H1 (cell line): ENCODE results near the gene STAC2. TPM values are rescaled to one million over a fixed set of nuclear protein-coding genes. Genes with fewer than 3 reads are reported as not detected.

Source experiments
- CTCF ChIA-PET: fragments of 300-600 bp; sonication (Branson Sonifier 250); formaldehyde crosslinking; loops from one replicate; lab custom pipeline; 2021; ENCODE audit not compliant: partially characterized antibody; lab: Charles Lee
- POLR2A ChIA-PET: fragments of 300-600 bp; sonication (Branson Sonifier 250); formaldehyde crosslinking; loops from one replicate; lab custom pipeline; 2021; ENCODE audit warnings: inconsistent platforms; ENCODE audit not compliant: partially characterized antibody; lab: Charles Lee
- DNase-seq, 2 experiments: peaks; one replicate each; pipeline versions ENCODE4 v3.0.0 to v3.0.0-alpha.2; 2010 to 2022; ENCODE audit warnings: low spot score in 2 of 2, low read depth in 1 of 2, mixed read lengths in 1 of 2
- FAIRE-seq: peaks from 2 replicates; lab custom pipeline; 2011; peaks lifted over from hg19 to GRCh38; lab: Jason Lieb, UNC
- H2AFZ ChIP-seq: 2 replicates; pipeline ENCODE4 v1.8.1; 2012; ENCODE audit warnings: low read length, inconsistent platforms
- H2AK5ac ChIP-seq: 2 replicates; pipeline ENCODE4 v1.6.1; 2013; ENCODE audit warnings: low read depth, low read length
- H2BK120ac ChIP-seq: replicated peaks from 2 replicates; pipeline ENCODE3; 2013; ENCODE audit warnings: low read depth, low read length, inconsistent platforms
- H2BK12ac ChIP-seq: 2 replicates; pipeline ENCODE4 v1.6.1; 2013; ENCODE audit warnings: low read depth, low read length
- H2BK15ac ChIP-seq: 2 replicates; pipeline ENCODE4 v1.6.1; 2013; ENCODE audit warnings: low read length
- H2BK20ac ChIP-seq: 2 replicates; pipeline ENCODE4 v1.6.1; 2013; ENCODE audit warnings: low read length
- H2BK5ac ChIP-seq: 2 replicates; pipeline ENCODE4 v1.6.1; 2013; ENCODE audit warnings: low read depth, low read length
- H3K14ac ChIP-seq: 2 replicates; pipeline ENCODE4 v1.6.1; 2013; ENCODE audit warnings: inconsistent platforms; ENCODE audit not compliant: insufficient read length
- H3K18ac ChIP-seq: 2 replicates; pipeline ENCODE4 v1.6.1; 2013; ENCODE audit warnings: low read length; ENCODE audit errors: extremely low read depth
- H3K23ac ChIP-seq: 2 replicates; pipeline ENCODE4 v1.6.1; 2013; ENCODE audit warnings: inconsistent platforms; ENCODE audit not compliant: insufficient read length
- H3K23me2 ChIP-seq: 2 replicates; pipeline ENCODE4 v1.6.1; 2013; ENCODE audit warnings: low read depth, low read length
- H3K27ac ChIP-seq: 2 replicates; pipeline ENCODE4 v1.6.1; 2011; ENCODE audit warnings: low read depth, low read length, inconsistent platforms
- H3K27me3 ChIP-seq, 4 experiments: replicated peaks in 1 of 4; 1 replicate in 1 of 4; 2 replicates in 3 of 4; pipeline versions ENCODE4 v1.6.1 to v1.8.1; 2011 to 2013; ENCODE audit warnings: low read length in 3 of 4, mild to moderate bottlenecking in 3 of 4, inconsistent platforms in 2 of 4, mixed read lengths in 2 of 4, moderate library complexity in 1 of 4; ENCODE audit not compliant: control insufficient read depth in 3 of 4, insufficient read depth in 3 of 4; ENCODE audit errors: extremely low read depth in 1 of 4
- H3K36me3 ChIP-seq, 4 experiments: 2 replicates each; pipeline versions ENCODE4 v1.6.1 to v1.8.1; 2011 to 2013; ENCODE audit warnings: mild to moderate bottlenecking in 4 of 4, low read length in 3 of 4, moderate library complexity in 2 of 4, control low read depth in 1 of 4, inconsistent platforms in 1 of 4; ENCODE audit not compliant: insufficient read depth in 4 of 4, control insufficient read depth in 2 of 4
- H3K4ac ChIP-seq: replicated peaks from 2 replicates; pipeline ENCODE3; 2013; ENCODE audit warnings: low read length, low read depth, mixed read lengths, inconsistent platforms; ENCODE audit not compliant: insufficient read length
- H3K4me1 ChIP-seq, 4 experiments: replicated peaks in 1 of 4; 1 replicate in 1 of 4; 2 replicates in 3 of 4; pipeline versions ENCODE4 v1.6.1 to v1.8.1; 2011 to 2013; ENCODE audit warnings: low read length in 3 of 4, inconsistent platforms in 2 of 4, mixed read lengths in 1 of 4; ENCODE audit not compliant: insufficient read depth in 4 of 4, control insufficient read depth in 3 of 4
- H3K4me2 ChIP-seq, 2 experiments: 2 replicates each; pipeline versions ENCODE4 v1.6.1 to v1.8.1; 2011 to 2013; ENCODE audit warnings: low read depth in 2 of 2, low read length in 2 of 2, control low read depth in 1 of 2, inconsistent platforms in 1 of 2, mild to moderate bottlenecking in 1 of 2; ENCODE audit not compliant: insufficient read depth in 1 of 2
- H3K4me3 ChIP-seq, 4 experiments: fragments of 200-600, 300-600 bp in 1 of 4; sonication (generic), shearing (Covaris generic), sonication (Bioruptor Twin) in 1 of 4; 2 replicates each; pipeline versions ENCODE4 v1.5.1 to v1.8.1; 2011 to 2016; ENCODE audit warnings: low read length in 4 of 4, low read depth in 3 of 4, control low read depth in 2 of 4, inconsistent platforms in 2 of 4, mild to moderate bottlenecking in 2 of 4, mixed read lengths in 1 of 4, moderate library complexity in 1 of 4; ENCODE audit not compliant: insufficient read depth in 2 of 4; ENCODE audit errors: extremely low read depth in 1 of 4
- H3K56ac ChIP-seq: replicated peaks from 2 replicates; pipeline ENCODE3; 2013; ENCODE audit warnings: low read depth, mild to moderate bottlenecking, mixed read lengths, low read length, inconsistent platforms; ENCODE audit not compliant: insufficient read length
- H3K79me1 ChIP-seq: 2 replicates; pipeline ENCODE4 v1.6.1; 2013; ENCODE audit warnings: low read depth, low read length, control low read depth
- H3K79me2 ChIP-seq, 2 experiments: 2 replicates each; pipeline versions ENCODE4 v1.6.1 to v1.8.1; 2012 to 2013; ENCODE audit warnings: low read length in 2 of 2, mild to moderate bottlenecking in 2 of 2, inconsistent platforms in 1 of 2; ENCODE audit not compliant: insufficient read depth in 2 of 2, control insufficient read depth in 1 of 2
- H3K9ac ChIP-seq, 4 experiments: replicated peaks in 1 of 4; 1 replicate in 1 of 4; 2 replicates in 3 of 4; pipeline versions ENCODE4 v1.6.1 to v1.8.1; 2011 to 2013; ENCODE audit warnings: low read depth in 3 of 4, low read length in 3 of 4, control low read depth in 2 of 4, mild to moderate bottlenecking in 2 of 4, moderate library complexity in 2 of 4, inconsistent platforms in 1 of 4; ENCODE audit errors: extremely low read depth in 1 of 4
- H3K9me3 ChIP-seq, 2 experiments: 2 replicates each; pipeline versions ENCODE4 v1.6.1 to v1.8.1; 2012 to 2013; ENCODE audit warnings: mild to moderate bottlenecking in 2 of 2, moderate library complexity in 2 of 2, control low read depth in 1 of 2, inconsistent platforms in 1 of 2, low read depth in 1 of 2, low read length in 1 of 2, mixed read lengths in 1 of 2; ENCODE audit not compliant: insufficient read depth in 2 of 2
- H4K20me1 ChIP-seq, 2 experiments: replicated peaks in 1 of 2; 2 replicates each; pipeline versions ENCODE3 to v1.8.1; 2011 to 2013; ENCODE audit warnings: inconsistent platforms in 2 of 2, low read length in 2 of 2, mild to moderate bottlenecking in 1 of 2; ENCODE audit not compliant: insufficient read depth in 2 of 2, control insufficient read depth in 1 of 2
- H4K5ac ChIP-seq: 2 replicates; pipeline ENCODE4 v1.6.1; 2013; ENCODE audit warnings: low read length, low read depth, mixed read lengths, inconsistent platforms; ENCODE audit not compliant: insufficient read length
- H4K8ac ChIP-seq: 2 replicates; pipeline ENCODE4 v1.8.0; 2013; ENCODE audit warnings: mild to moderate bottlenecking, moderate library complexity, low read length, inconsistent platforms; ENCODE audit not compliant: insufficient read depth; ENCODE audit errors: extremely low read depth
- H4K91ac ChIP-seq: replicated peaks from 2 replicates; pipeline ENCODE3; 2013; ENCODE audit warnings: low read length, mixed read lengths, inconsistent platforms; ENCODE audit not compliant: insufficient read length
- CREB1 ChIP-seq: IDR thresholded peaks from 2 replicates; pipeline ENCODE4 v1.6.1; 2012; ENCODE audit warnings: inconsistent platforms
- EGR1 ChIP-seq: IDR thresholded peaks from 2 replicates; pipeline ENCODE4 v1.6.1; 2011; ENCODE audit warnings: low read depth, low read length, borderline replicate concordance
- EZH2 ChIP-seq: fragments of 200-600 bp; sonication (generic); IDR thresholded peaks from 2 replicates; pipeline ENCODE4 v1.7.1; 2012; ENCODE audit warnings: low read depth, mild to moderate bottlenecking, moderate library complexity, low read length, inconsistent platforms; ENCODE audit not compliant: severe bottlenecking
- JUN ChIP-seq: IDR thresholded peaks from 2 replicates; pipeline ENCODE4 v1.6.1; 2011; ENCODE audit warnings: low read depth, mild to moderate bottlenecking, improper control_type of control experiment, low read length
- POLR2A ChIP-seq, 2 experiments: IDR thresholded peaks; 1 replicate in 1 of 2; 2 replicates in 1 of 2; pipeline ENCODE4 v1.6.1; 2011; ENCODE audit warnings: low read depth in 2 of 2, low read length in 2 of 2, mild to moderate bottlenecking in 2 of 2; ENCODE audit errors: control extremely low read depth in 1 of 2
- POU5F1 ChIP-seq: IDR thresholded peaks from 2 replicates; pipeline ENCODE4 v1.6.1; 2011; ENCODE audit warnings: low read depth, mild to moderate bottlenecking, low read length, moderate library complexity
- RAD21 ChIP-seq, 2 experiments: IDR thresholded peaks in 1 of 2; conservative IDR thresholded peaks in 1 of 2; 2 replicates each; pipeline ENCODE4 v1.6.1; 2011; ENCODE audit warnings: low read depth in 2 of 2, low read length in 2 of 2, improper control_type of control experiment in 1 of 2, inconsistent platforms in 1 of 2, mild to moderate bottlenecking in 1 of 2, moderate library complexity in 1 of 2
- SIX5 ChIP-seq: IDR thresholded peaks from 2 replicates; pipeline ENCODE4 v1.6.1; 2011; ENCODE audit warnings: mild to moderate bottlenecking, low read depth, low read length
- SP2 ChIP-seq: IDR thresholded peaks from 2 replicates; pipeline ENCODE4 v1.6.1; 2012; ENCODE audit warnings: mild to moderate bottlenecking, low read length, inconsistent platforms
- SUZ12 ChIP-seq: fragments of 200-600 bp; sonication (generic); IDR thresholded peaks from 2 replicates; pipeline ENCODE4 v1.6.1; 2012; ENCODE audit warnings: mild to moderate bottlenecking, inconsistent platforms, low read length, moderate library complexity, mixed read lengths
- whole genome bisulfite sequencing, 2 experiments: shearing (Covaris generic) in 1 of 2; methylation state at CpG; one replicate each; pipeline versions ENCODE4 v1.1.6 to v1.1.7; 2013 to 2015; ENCODE audit warnings: low lambda C conversion rate in 2 of 2, mixed read lengths in 2 of 2, inconsistent platforms in 1 of 2, low coverage in 1 of 2, missing lambda C conversion rate in 1 of 2; ENCODE audit not compliant: insufficient replicate concordance in 2 of 2, insufficient coverage in 1 of 2, insufficient read length in 1 of 2; ENCODE audit errors: extremely low coverage in 1 of 2, missing lambda C conversion rate in 1 of 2; 5-methylcytosine and 5-hydroxymethylcytosine counted together
- polyA plus RNA-seq, 7 experiments: library from polyadenylated mRNA; depleted of rRNA in 3 of 7; stranded (reverse) in 5 of 7; unstranded in 2 of 7; fragments of >200 nt in 5 of 7; fragments of 200-250 nt in 2 of 7; gene quantifications; 1 replicate in 5 of 7; 2 replicates in 1 of 7; 4 replicates in 1 of 7; pipeline versions ENCODE4 v1.2.1 to v1.2.3, GENCODE V29; 2011 to 2013; ENCODE audit warnings: missing spikeins in 2 of 7, mixed read lengths in 2 of 7
- total RNA-seq: library from RNA; stranded (reverse); fragmentation: NEBNext Ultra II Directional; extraction: Animal tissue kit (Norgen Biotek cat#: 25700); gene quantifications from 2 replicates; pipeline ENCODE4 v1.2.1, GENCODE V29; 2021
- TF ChIP-seq, protein P1 (sequence below): IDR thresholded peaks from 2 replicates; pipeline ENCODE4 v1.6.1; 2012; ENCODE audit warnings: inconsistent platforms

The STAC2 gene
- total and polyA plus RNA-seq, 2 of the 8 experiments (the other 6 are each of a cell fraction or from before 2014, with no cell fraction given): 1.5 to 6.0 TPM

DNA sequence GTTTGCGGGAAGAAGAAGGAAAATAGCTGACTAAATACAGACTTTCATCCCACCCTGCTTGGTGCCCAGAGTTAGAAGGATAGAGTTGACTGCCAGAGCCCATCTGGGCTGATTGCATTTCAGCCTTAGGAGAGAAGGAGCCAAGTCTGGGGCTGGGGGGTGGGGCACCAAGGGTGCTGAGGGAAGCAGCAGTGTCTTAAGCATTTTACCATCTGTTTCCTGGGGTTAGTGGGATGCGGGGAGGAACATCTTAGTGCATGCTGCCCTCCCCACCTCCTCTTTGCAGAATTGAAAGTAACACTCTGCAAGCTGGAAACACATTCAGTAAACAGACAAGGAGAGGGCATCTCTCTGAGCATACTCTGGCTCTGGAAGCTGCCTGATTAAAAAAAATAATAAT, 58.3 kb downstream of the STAC2 start:
- Histone ChIP-seq H2AK5ac (no peak overlapping the region), H3K23me2 (peaks cover 12% of the 10 kb centered on the region; the same call in 1 of the 2 replicates), H3K27me3 (peaks cover 14 to 31% (median 25%) of the 10 kb centered on the region in 4 experiments), H3K23ac (no peak overlapping the region), H3K4me1 (peaks cover 0 to 8% (median 6%) of the 10 kb centered on the region in 4 experiments; a peak in 5 of 7 replicates), H2BK15ac (no peak overlapping the region), H2BK12ac (no peak overlapping the region), H2AFZ (no peak overlapping the region), H3K18ac (no peak overlapping the region), H2BK120ac (no peak overlapping the region), H3K56ac (no peak overlapping the region), H3K79me2 (no peaks in the 10 kb centered on the region), H3K36me3 (no peaks in the 10 kb centered on the region), H3K79me1 (no peaks in the 10 kb centered on the region), H4K20me1 (no peaks in the 10 kb centered on the region), H3K27ac (no peak overlapping the region), H4K5ac (no peak overlapping the region), H3K4ac (no peak overlapping the region), H2BK20ac (no peak overlapping the region; the same call in 1 of the 2 replicates), H4K8ac (no peak overlapping the region), H4K91ac (no peak overlapping the region), H3K4me2 (no peak overlapping the region), H3K9ac (no peak overlapping the region), H2BK5ac (no peak overlapping the region), H3K9me3 (no peaks in the 10 kb centered on the region), H3K4me3 (no peak overlapping the region), H3K14ac (no peak overlapping the region)
- FAIRE-seq (no peak), DNase-seq (no peak)
- WGBS, 2 experiments: 83% methylated on average over 2 of the region's 2 CpGs; no CpG with 5 or more reads in 1 of the 2 experiments
- TF ChIP-seq SP2 (no peak), SIX5 (no peak), EGR1 (no peak), POLR2A (IDR thresholded peaks at IDR 0.05; ENCODE audit: control extremely low read depth in 1 of 2, low read depth in 2 of 2, low read length in 2 of 2) (no peak), SUZ12 (no peak), JUN (no peak), CREB1 (no peak), POU5F1 (no peak), RAD21 (IDR thresholded peaks at IDR 0.05 in 1 of 2, conservative IDR thresholded peaks at IDR 0.05 in 1 of 2; ENCODE audit: low read depth in 2 of 2, low read length in 2 of 2) (no peak), EZH2 (no peak)
- TF ChIP-seq, protein P1, sequence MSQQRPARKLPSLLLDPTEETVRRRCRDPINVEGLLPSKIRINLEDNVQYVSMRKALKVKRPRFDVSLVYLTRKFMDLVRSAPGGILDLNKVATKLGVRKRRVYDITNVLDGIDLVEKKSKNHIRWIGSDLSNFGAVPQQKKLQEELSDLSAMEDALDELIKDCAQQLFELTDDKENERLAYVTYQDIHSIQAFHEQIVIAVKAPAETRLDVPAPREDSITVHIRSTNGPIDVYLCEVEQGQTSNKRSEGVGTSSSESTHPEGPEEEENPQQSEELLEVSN: no peak
- ChIA-PET POLR2A (interaction anchor here (1.3 to 1.4 kb wide), 3 partner anchors 17 to 313 kb away, joined by 4 read pairs; partner anchors contain the start of gene RPL19), CTCF (interaction anchor here (1.1 to 10.8 kb wide), 13 partner anchors 8 to 184 kb away, joined by 3 to 151 read pairs (median 7); no protein-coding TSS in a partner anchor)
